ENCODE data around the gene UBR3. TPM values are rescaled to one million over a fixed set of nuclear protein-coding genes. Genes with fewer than 3 reads are reported as not detected.
"Not testable (repeated sequence)": the region's sequence is repeated elsewhere in the genome, so short reads cannot be mapped to it uniquely, and the experiment has no call there.

Gene UBR3
- total RNA-seq, 1 donor from 2014 or later: 47.7 TPM

DNA sequence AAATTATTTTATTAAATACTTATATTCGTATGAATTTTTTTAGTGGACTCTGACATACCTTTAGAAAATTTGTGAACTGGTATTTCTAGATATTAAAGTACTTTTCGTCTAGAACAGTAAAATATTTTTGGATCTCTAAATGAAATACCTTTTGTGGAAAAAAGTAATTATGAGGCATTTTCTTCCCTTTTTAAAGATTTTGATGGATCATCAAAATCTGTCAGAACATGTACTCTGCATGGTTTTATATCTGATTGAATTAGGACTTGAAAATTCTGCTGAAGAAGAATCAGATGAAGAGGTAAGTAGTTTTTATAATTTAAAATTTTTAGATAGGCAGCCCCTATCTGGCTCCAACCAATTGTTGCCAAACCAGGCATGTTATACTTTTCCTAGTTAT lies 118.8 kb downstream of the UBR3 start:
- TF ChIP-seq, protein P1, sequence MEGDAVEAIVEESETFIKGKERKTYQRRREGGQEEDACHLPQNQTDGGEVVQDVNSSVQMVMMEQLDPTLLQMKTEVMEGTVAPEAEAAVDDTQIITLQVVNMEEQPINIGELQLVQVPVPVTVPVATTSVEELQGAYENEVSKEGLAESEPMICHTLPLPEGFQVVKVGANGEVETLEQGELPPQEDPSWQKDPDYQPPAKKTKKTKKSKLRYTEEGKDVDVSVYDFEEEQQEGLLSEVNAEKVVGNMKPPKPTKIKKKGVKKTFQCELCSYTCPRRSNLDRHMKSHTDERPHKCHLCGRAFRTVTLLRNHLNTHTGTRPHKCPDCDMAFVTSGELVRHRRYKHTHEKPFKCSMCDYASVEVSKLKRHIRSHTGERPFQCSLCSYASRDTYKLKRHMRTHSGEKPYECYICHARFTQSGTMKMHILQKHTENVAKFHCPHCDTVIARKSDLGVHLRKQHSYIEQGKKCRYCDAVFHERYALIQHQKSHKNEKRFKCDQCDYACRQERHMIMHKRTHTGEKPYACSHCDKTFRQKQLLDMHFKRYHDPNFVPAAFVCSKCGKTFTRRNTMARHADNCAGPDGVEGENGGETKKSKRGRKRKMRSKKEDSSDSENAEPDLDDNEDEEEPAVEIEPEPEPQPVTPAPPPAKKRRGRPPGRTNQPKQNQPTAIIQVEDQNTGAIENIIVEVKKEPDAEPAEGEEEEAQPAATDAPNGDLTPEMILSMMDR (IDR thresholded peaks at IDR 0.05; ENCODE audit: unreplicated experiment): no peak
- Mint-ChIP-seq H3K27me3 (ENCODE audit: low read depth) (no peaks in the 10 kb centered on the region), H3K36me3 (peaks cover 19% of the 10 kb centered on the region), H3K4me1 (no peaks in the 10 kb centered on the region), H3K27ac (no peak overlapping the region), H3K4me3 (no peak overlapping the region), H3K9me3 (no peaks in the 10 kb centered on the region)
- no peak for DNase-seq (ENCODE audit: low spot score in 2 of 2, unreplicated experiment in 2 of 2)

DNA sequence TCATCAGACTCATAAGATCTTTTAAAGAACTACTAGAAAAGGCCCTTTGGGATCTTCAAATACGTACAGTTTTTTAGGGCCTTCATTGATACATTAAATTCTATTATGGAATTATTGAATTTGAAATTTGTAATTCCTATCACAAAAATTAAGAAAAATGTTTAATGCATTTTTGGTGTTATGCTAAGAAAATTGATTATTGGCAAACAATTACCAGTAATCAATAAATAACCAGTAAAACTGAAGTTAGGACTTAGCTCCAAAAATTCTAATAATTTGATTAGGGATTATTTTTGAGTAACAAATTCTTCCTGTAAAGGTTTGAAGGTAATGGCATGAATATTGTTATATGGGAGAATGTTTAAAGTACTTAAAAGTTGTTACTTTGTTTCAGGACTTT lies 119.3 kb downstream of the UBR3 start:
- no peak overlapping the region for H3K4me3 Mint-ChIP-seq
- TF ChIP-seq, protein P1 (IDR thresholded peaks at IDR 0.05; ENCODE audit: unreplicated experiment): no peak
- no peaks in the 10 kb centered on the region for H3K4me1 Mint-ChIP-seq
- H3K27ac Mint-ChIP-seq: no peak overlapping the region
- DNase-seq (ENCODE audit: low spot score in 2 of 2, unreplicated experiment in 2 of 2): no peak
- no peaks in the 10 kb centered on the region for H3K9me3 Mint-ChIP-seq
- no peaks in the 10 kb centered on the region for H3K27me3 Mint-ChIP-seq (ENCODE audit: low read depth)
- H3K36me3 Mint-ChIP-seq: peaks cover 19% of the 10 kb centered on the region

DNA sequence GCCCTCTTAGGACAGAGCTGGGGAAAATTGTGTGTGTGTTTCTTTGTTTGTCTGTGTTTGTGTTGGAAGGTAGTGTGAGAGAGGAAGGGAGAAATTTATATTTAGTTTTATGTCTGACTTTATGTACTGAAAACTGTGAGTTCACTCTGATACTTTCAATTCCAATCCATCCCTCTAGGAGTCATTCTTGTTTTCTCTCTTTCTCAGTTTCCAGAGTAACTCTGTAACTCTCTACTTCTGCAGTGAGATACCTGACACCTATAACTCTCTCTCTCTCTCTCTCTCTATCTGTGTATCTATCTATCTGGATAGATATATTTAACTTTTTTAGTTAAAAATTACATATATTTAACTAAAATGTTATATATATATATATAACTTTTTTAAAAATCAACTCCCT lies 128.7 kb downstream of the UBR3 start:
- no peaks in the 10 kb centered on the region for H3K9me3 Mint-ChIP-seq
- H3K27ac Mint-ChIP-seq: no peak overlapping the region
- H3K36me3 Mint-ChIP-seq: peaks cover 35% of the 10 kb centered on the region
- no peaks in the 10 kb centered on the region for H3K4me1 Mint-ChIP-seq
- H3K27me3 Mint-ChIP-seq (ENCODE audit: low read depth): no peaks in the 10 kb centered on the region
- TF ChIP-seq, protein P1 (IDR thresholded peaks at IDR 0.05; ENCODE audit: unreplicated experiment): no peak
- no peak overlapping the region for H3K4me3 Mint-ChIP-seq
- no peak for DNase-seq (ENCODE audit: low spot score in 2 of 2, unreplicated experiment in 2 of 2)

DNA sequence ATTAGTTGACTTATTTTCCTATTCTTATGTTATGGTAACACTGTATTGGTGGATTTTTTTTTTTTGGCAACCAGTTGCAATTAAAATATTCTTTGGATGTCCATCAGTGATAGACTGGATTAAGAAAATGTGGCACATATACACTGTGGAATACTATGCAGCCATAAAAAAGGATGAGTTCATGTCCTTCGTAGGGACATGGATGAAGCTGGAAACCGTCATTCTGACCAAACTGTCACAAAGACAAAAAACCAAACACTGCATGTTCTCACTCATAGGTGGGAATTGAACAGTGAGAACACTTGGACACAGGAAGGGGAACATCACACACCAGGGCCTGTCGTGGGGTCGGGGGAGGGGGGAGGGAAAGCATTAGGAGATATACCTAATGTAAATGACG lies 130.0 kb downstream of the UBR3 start:
- not testable (repeated sequence) for H3K4me1 Mint-ChIP-seq

DNA sequence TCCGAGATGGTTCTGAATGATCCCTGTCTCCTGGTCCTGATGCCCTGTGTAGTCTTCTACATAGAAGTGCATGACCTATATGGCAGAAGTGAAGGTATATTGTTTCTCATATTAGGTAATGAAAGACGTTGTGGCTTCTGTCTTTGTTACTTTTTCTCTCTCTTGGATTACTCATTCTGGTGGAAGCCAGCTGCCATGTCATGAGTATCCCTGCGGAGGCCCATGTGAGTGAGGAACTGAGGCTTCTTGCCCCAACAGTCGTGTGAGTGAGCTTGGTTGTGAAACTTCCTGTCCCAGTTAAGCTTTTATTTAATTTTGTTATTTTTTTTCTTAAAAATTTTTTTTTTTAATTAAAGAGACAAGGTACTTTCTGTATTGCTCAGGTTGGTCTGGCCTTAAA lies 134.7 kb downstream of the UBR3 start:
- Mint-ChIP-seq H3K36me3 (peaks cover 32% of the 10 kb centered on the region), H3K27me3 (ENCODE audit: low read depth) (no peaks in the 10 kb centered on the region), H3K27ac (no peak overlapping the region), H3K4me1 (peaks cover 10% of the 10 kb centered on the region), H3K4me3 (no peak overlapping the region), H3K9me3 (no peaks in the 10 kb centered on the region)
- TF ChIP-seq, protein P1 (IDR thresholded peaks at IDR 0.05; ENCODE audit: unreplicated experiment): no peak
- DNase-seq (ENCODE audit: low spot score in 2 of 2, unreplicated experiment in 2 of 2): no peak

More for the DNA sequence above, 130.0 kb downstream of the UBR3 start:
- H3K9me3 Mint-ChIP-seq; H3K4me3 Mint-ChIP-seq; DNase-seq (ENCODE audit: low spot score in 2 of 2, unreplicated experiment in 2 of 2); H3K27ac Mint-ChIP-seq; H3K27me3 Mint-ChIP-seq (ENCODE audit: low read depth): not testable (repeated sequence)
- H3K36me3 Mint-ChIP-seq: peaks cover 40% of the 10 kb centered on the region

DNA sequence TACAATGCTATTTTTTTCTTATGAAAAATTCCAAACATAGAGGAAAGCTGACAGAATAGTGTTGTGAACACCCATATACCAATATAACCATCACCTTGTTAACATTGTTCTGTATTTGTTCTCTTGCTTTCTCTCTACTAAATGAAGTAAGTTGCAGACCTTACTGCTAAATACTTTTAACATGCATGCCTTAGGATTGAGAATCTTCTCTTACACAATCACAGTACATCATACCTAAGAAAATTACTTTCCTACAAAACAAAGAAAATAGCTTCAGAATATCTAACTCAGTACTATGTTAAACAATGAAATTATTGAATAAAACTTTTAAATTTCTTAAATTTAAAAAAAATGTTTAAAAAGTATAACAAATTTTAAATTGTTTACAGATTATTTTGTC lies 136.5 kb downstream of the UBR3 start:
- no peak for DNase-seq (ENCODE audit: low spot score in 2 of 2, unreplicated experiment in 2 of 2)
- no peak overlapping the region for H3K4me3 Mint-ChIP-seq
- TF ChIP-seq, protein P1 (IDR thresholded peaks at IDR 0.05; ENCODE audit: unreplicated experiment): no peak
- H3K36me3 Mint-ChIP-seq: peaks cover 32% of the 10 kb centered on the region
- H3K4me1 Mint-ChIP-seq: peaks cover 10% of the 10 kb centered on the region
- peaks cover 7% of the 10 kb centered on the region for H3K9me3 Mint-ChIP-seq
- no peak overlapping the region for H3K27ac Mint-ChIP-seq
- no peaks in the 10 kb centered on the region for H3K27me3 Mint-ChIP-seq (ENCODE audit: low read depth)
